Chondrocyte (in vitro differentiated cells): Measurements from ENCODE around the gene MYO5B. TPM values are rescaled to one million over a fixed set of nuclear protein-coding genes. Genes with fewer than 3 reads are reported as not detected.
A peak's percentile ranks its signal among the peaks of the same experiment; 100 is the strongest.

Source experiments
- DNase-seq: peaks from one replicate; pipeline ENCODE4 v3.0.0; 2021; ENCODE audit warnings: mixed read lengths, low spot score
- H3K27ac Mint-ChIP-seq: one replicate; pipeline ENCODE4 v1.8.0; 2021; ENCODE audit warnings: mild to moderate bottlenecking, moderate library complexity, mixed read lengths; ENCODE audit not compliant: unreplicated experiment
- H3K27me3 Mint-ChIP-seq: 2 replicates; pipeline ENCODE4 v1.8.0; 2021; ENCODE audit warnings: low read depth, mixed read lengths
- H3K36me3 Mint-ChIP-seq: 2 replicates; pipeline ENCODE4 v1.8.0; 2021; ENCODE audit warnings: low read depth, mixed read lengths
- H3K4me1 Mint-ChIP-seq: 2 replicates; pipeline ENCODE4 v1.8.0; 2021; ENCODE audit warnings: low read depth, mild to moderate bottlenecking, mixed read lengths
- H3K4me3 Mint-ChIP-seq: one replicate; pipeline ENCODE4 v1.8.0; 2021; ENCODE audit warnings: mild to moderate bottlenecking, moderate library complexity, mixed read lengths; ENCODE audit not compliant: unreplicated experiment
- H3K9me3 Mint-ChIP-seq: 2 replicates; pipeline ENCODE4 v1.8.0; 2021; ENCODE audit warnings: low read depth, mixed read lengths
- CTCF ChIP-seq: fragments of 200-600 bp; sonication (generic); IDR thresholded peaks from 2 replicates; pipeline ENCODE4 v1.5.0; 2021; ENCODE audit warnings: antibody characterized with exemption, mild to moderate bottlenecking, moderate library complexity
- total RNA-seq: library from RNA; stranded (reverse); gene quantifications from 3 replicates; pipeline ENCODE4 v1.2.1, GENCODE V29; 2021

Gene MYO5B
- total RNA-seq, 1 donor from 2014 or later = 0.97 TPM

- peaks cover 15% of the 10 kb centered on the region for H3K4me1 Mint-ChIP-seq
- no peak overlapping the region for H3K4me3 Mint-ChIP-seq
- no peaks in the 10 kb centered on the region for H3K9me3 Mint-ChIP-seq
- no peak overlapping the region for H3K27ac Mint-ChIP-seq
- peaks cover 2% of the 10 kb centered on the region for H3K36me3 Mint-ChIP-seq
- DNase-seq = no peak
- no peak for TF ChIP-seq CTCF
- H3K27me3 Mint-ChIP-seq = peaks cover 34% of the 10 kb centered on the region
Observed at GRCh38 chr18:49924293-49924983, 270.5 kb downstream of the MYO5B start.

- no peak for DNase-seq
- Mint-ChIP-seq H3K27me3 (peaks cover 28% of the 10 kb centered on the region), H3K4me1 (peaks cover 15% of the 10 kb centered on the region), H3K9me3 (no peaks in the 10 kb centered on the region), H3K27ac (no peak overlapping the region), H3K4me3 (no peak overlapping the region), H3K36me3 (peaks cover 2% of the 10 kb centered on the region)
- TF ChIP-seq CTCF = no peak
Observed at GRCh38 chr18:49922228-49922627, 272.7 kb downstream of the MYO5B start.

- Mint-ChIP-seq H3K4me1 (peaks cover 15% of the 10 kb centered on the region), H3K27ac (peak overlapping the region; percentile 33), H3K36me3 (peaks cover 2% of the 10 kb centered on the region), H3K27me3 (peaks cover 30% of the 10 kb centered on the region), H3K9me3 (no peaks in the 10 kb centered on the region), H3K4me3 (peak overlapping the region; percentile 40)
- no peak for TF ChIP-seq CTCF
- no peak for DNase-seq
Observed at GRCh38 chr18:49921318-49921985, 273.5 kb downstream of the MYO5B start.

- TF ChIP-seq CTCF = no peak
- Mint-ChIP-seq H3K9me3 (no peaks in the 10 kb centered on the region), H3K4me3 (no peak overlapping the region), H3K27me3 (peaks cover 33% of the 10 kb centered on the region), H3K4me1 (peaks cover 15% of the 10 kb centered on the region), H3K27ac (peak overlapping the region; percentile 71), H3K36me3 (peaks cover 2% of the 10 kb centered on the region)
- DNase-seq = no peak
Observed at GRCh38 chr18:49920731-49921130, 274.2 kb downstream of the MYO5B start.

- Mint-ChIP-seq H3K27me3 (peaks cover 28% of the 10 kb centered on the region), H3K4me1 (peaks cover 15% of the 10 kb centered on the region)
Observed at GRCh38 chr18:49917742-49918141, 277.2 kb downstream of the MYO5B start.

More at GRCh38 chr18:49917742-49918141, 277.2 kb downstream of the MYO5B start:
- DNase-seq = no peak
- Mint-ChIP-seq H3K9me3 (no peaks in the 10 kb centered on the region), H3K36me3 (no peaks in the 10 kb centered on the region), H3K27ac (no peak overlapping the region), H3K4me3 (no peak overlapping the region)
- TF ChIP-seq CTCF = no peak
